Measurements from ENCODE around the gene TBX5. TPM values are rescaled to one million over a fixed set of nuclear protein-coding genes. Genes with fewer than 3 reads are reported as not detected.

Gene TBX5
- total RNA-seq, 4 donors from 2014 or later = 8.6 to 38.8 (median 28.0) TPM

- Histone ChIP-seq H3K27ac (no peak overlapping the region), H3K9me3 (no peaks in the 10 kb centered on the region), H3K27me3 (peaks cover 100% of the 10 kb centered on the region), H3K4me3 (peak overlapping the region in 1 of 2 donors; percentile 16), H3K36me3 (no peaks in the 10 kb centered on the region), H3K4me1 (peaks cover 0 to 30% (median 4%) of the 10 kb centered on the region in 3 donors)
- TF ChIP-seq EP300 (IDR thresholded peaks at IDR 0.05) (no peak), POLR2AphosphoS5 (IDR thresholded peaks at IDR 0.05) (no peak), POLR2A (IDR thresholded peaks at IDR 0.05) (no peak)
- TF ChIP-seq, protein P1, sequence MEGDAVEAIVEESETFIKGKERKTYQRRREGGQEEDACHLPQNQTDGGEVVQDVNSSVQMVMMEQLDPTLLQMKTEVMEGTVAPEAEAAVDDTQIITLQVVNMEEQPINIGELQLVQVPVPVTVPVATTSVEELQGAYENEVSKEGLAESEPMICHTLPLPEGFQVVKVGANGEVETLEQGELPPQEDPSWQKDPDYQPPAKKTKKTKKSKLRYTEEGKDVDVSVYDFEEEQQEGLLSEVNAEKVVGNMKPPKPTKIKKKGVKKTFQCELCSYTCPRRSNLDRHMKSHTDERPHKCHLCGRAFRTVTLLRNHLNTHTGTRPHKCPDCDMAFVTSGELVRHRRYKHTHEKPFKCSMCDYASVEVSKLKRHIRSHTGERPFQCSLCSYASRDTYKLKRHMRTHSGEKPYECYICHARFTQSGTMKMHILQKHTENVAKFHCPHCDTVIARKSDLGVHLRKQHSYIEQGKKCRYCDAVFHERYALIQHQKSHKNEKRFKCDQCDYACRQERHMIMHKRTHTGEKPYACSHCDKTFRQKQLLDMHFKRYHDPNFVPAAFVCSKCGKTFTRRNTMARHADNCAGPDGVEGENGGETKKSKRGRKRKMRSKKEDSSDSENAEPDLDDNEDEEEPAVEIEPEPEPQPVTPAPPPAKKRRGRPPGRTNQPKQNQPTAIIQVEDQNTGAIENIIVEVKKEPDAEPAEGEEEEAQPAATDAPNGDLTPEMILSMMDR (IDR thresholded peaks at IDR 0.05) = no peak
- 10 to 27% methylated on average over 21 to 22 of the region's 44 CpGs for WGBS, 2 donors (ENCODE audit: low coverage in 1 of 2)
- ATAC-seq = no peak
Measured at GRCh38 chr12:114444422-114445279, 38.7 kb upstream of the TBX5 start.

GRCh38 chr12:114443607-114444421 lies 37.9 kb upstream of the TBX5 start:
- Histone ChIP-seq H3K9me3 (no peaks in the 10 kb centered on the region), H3K36me3 (no peaks in the 10 kb centered on the region), H3K27ac (no peak overlapping the region), H3K4me1 (peaks cover 0 to 30% (median 4%) of the 10 kb centered on the region in 3 donors), H3K4me3 (no peak overlapping the region), H3K27me3 (peaks cover 100% of the 10 kb centered on the region)
- WGBS, 2 donors (ENCODE audit: low coverage in 1 of 2) = 14 to 76% methylated on average over 8 to 12 of the region's 53 CpGs
- no peak for ATAC-seq
- TF ChIP-seq EP300 (IDR thresholded peaks at IDR 0.05) = no peak
- no peak for TF ChIP-seq POLR2AphosphoS5 (IDR thresholded peaks at IDR 0.05)
- TF ChIP-seq POLR2A (IDR thresholded peaks at IDR 0.05) = no peak
- TF ChIP-seq, protein P1 (IDR thresholded peaks at IDR 0.05) = no peak

DNA sequence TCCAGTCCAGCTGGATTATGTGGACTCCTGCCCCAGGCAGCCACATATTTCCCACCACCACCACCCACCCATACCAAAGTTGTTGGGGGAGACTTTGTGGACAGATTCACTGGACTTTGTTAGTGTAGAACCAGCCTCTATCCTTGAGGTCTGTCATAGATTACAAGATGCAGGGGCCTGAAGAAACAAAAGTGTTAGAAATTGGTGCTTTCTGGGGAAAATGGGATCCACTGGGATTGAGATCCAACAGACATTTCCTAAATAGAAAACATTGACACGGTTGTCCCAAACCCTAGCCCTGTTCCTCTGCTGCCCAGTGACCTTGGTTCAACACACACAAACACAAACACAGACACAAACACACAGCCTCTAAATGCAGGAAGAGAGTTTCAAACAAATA lies 36.6 kb upstream of the TBX5 start:
- TF ChIP-seq POLR2A (IDR thresholded peaks at IDR 0.05) = no peak
- no peak for TF ChIP-seq POLR2AphosphoS5 (IDR thresholded peaks at IDR 0.05)
- TF ChIP-seq, protein P1 (IDR thresholded peaks at IDR 0.05) = no peak
- no peak for TF ChIP-seq EP300 (IDR thresholded peaks at IDR 0.05)
- Histone ChIP-seq H3K4me3 (no peak overlapping the region), H3K4me1 (peaks cover 0 to 28% (median 4%) of the 10 kb centered on the region in 3 donors), H3K27me3 (peaks cover 100% of the 10 kb centered on the region), H3K9me3 (no peaks in the 10 kb centered on the region), H3K27ac (no peak overlapping the region), H3K36me3 (no peaks in the 10 kb centered on the region)
- 40 to 89% methylated on average over 1 of the region's 1 CpG for WGBS, 2 donors (ENCODE audit: low coverage in 1 of 2)
- no peak for ATAC-seq

GRCh38 chr12:114441545-114441944 lies 35.6 kb upstream of the TBX5 start:
- H3K4me3 ChIP-seq = no peak overlapping the region
- H3K4me1 ChIP-seq = peaks cover 0 to 22% (median 0%) of the 10 kb centered on the region in 3 donors
- TF ChIP-seq EP300 (IDR thresholded peaks at IDR 0.05) = no peak
- no peak for TF ChIP-seq POLR2AphosphoS5 (IDR thresholded peaks at IDR 0.05)
- TF ChIP-seq, protein P1 (IDR thresholded peaks at IDR 0.05) = no peak
- TF ChIP-seq POLR2A (IDR thresholded peaks at IDR 0.05) = no peak
- peaks cover 0 to 6% (median 0%) of the 10 kb centered on the region in 3 donors for H3K9me3 ChIP-seq
- 41 to 75% methylated on average over 5 of the region's 6 CpGs for WGBS, 2 donors (ENCODE audit: low coverage in 1 of 2)
- H3K27ac ChIP-seq = no peak overlapping the region
- ATAC-seq = no peak
- H3K36me3 ChIP-seq = no peaks in the 10 kb centered on the region
- peaks cover 92% of the 10 kb centered on the region for H3K27me3 ChIP-seq
